Amniotic epithelial cell (primary cell): ENCODE data around the gene ARHGAP12.

Source experiments
- DNase-seq: peaks from one replicate; pipeline ENCODE4 v3.0.0-alpha.2; 2010; ENCODE audit warnings: low read depth

The ARHGAP12 gene

GRCh38 chr10:31820778-31821369 is 107.8 kb downstream of the ARHGAP12 start:
- no peak for DNase-seq

GRCh38 chr10:31820096-31820495 is 108.5 kb downstream of the ARHGAP12 start:
- DNase-seq, result no peak

- DNase-seq, result no peak
Measured at GRCh38 chr10:31819391-31819820, 109.2 kb downstream of the ARHGAP12 start.

GRCh38 chr10:31816318-31816717 is 112.3 kb downstream of the ARHGAP12 start:
- DNase-seq, result peak; percentile 75

- DNase-seq, result peak; percentile 82
Measured at GRCh38 chr10:31808258-31809218, 120.1 kb downstream of the ARHGAP12 start.

GRCh38 chr10:31804352-31804810 is 124.2 kb downstream of the ARHGAP12 start:
- DNase-seq, result no peak

- DNase-seq, result peak; percentile 5
Measured at GRCh38 chr10:31803606-31804351, 124.9 kb downstream of the ARHGAP12 start.

- no peak for DNase-seq
Measured at GRCh38 chr10:31799181-31799580, 129.4 kb downstream of the ARHGAP12 start.

- no peak for DNase-seq
Measured at GRCh38 chr10:31792745-31793144, 135.9 kb downstream of the ARHGAP12 start.

GRCh38 chr10:31789555-31789954 is 139.1 kb downstream of the ARHGAP12 start:
- no peak for DNase-seq

- no peak for DNase-seq
Measured at GRCh38 chr10:31782701-31783100, 145.9 kb downstream of the ARHGAP12 start.

GRCh38 chr10:31780717-31781116 is 147.9 kb downstream of the ARHGAP12 start:
- no peak for DNase-seq

GRCh38 chr10:31778627-31779026 is 150.0 kb downstream of the ARHGAP12 start:
- no peak for DNase-seq

GRCh38 chr10:31776159-31776558 is 152.5 kb downstream of the ARHGAP12 start:
- DNase-seq, result no peak

- DNase-seq, result no peak
Measured at GRCh38 chr10:31774928-31775650, 153.5 kb downstream of the ARHGAP12 start.

- peak; percentile 33 for DNase-seq
Measured at GRCh38 chr10:31774299-31774900, 154.2 kb downstream of the ARHGAP12 start.

- DNase-seq, result no peak
Measured at GRCh38 chr10:31773749-31774298, 154.8 kb downstream of the ARHGAP12 start.

- DNase-seq, result peak; percentile 74
Measured at GRCh38 chr10:31771331-31771831, 157.2 kb downstream of the ARHGAP12 start.

- DNase-seq, result no peak
Measured at GRCh38 chr10:31770307-31770902, 158.2 kb downstream of the ARHGAP12 start.

GRCh38 chr10:31769564-31769963 is 159.1 kb downstream of the ARHGAP12 start:
- DNase-seq, result peak; percentile 70
